NCI-H2029 (cell line): ENCODE data around the gene ADAMTS2.

Source experiments
- DNase-seq: peaks from one replicate; lab custom pipeline; 2025; lab: John Stamatoyannopoulos, UW

ADAMTS2 gene

DNA sequence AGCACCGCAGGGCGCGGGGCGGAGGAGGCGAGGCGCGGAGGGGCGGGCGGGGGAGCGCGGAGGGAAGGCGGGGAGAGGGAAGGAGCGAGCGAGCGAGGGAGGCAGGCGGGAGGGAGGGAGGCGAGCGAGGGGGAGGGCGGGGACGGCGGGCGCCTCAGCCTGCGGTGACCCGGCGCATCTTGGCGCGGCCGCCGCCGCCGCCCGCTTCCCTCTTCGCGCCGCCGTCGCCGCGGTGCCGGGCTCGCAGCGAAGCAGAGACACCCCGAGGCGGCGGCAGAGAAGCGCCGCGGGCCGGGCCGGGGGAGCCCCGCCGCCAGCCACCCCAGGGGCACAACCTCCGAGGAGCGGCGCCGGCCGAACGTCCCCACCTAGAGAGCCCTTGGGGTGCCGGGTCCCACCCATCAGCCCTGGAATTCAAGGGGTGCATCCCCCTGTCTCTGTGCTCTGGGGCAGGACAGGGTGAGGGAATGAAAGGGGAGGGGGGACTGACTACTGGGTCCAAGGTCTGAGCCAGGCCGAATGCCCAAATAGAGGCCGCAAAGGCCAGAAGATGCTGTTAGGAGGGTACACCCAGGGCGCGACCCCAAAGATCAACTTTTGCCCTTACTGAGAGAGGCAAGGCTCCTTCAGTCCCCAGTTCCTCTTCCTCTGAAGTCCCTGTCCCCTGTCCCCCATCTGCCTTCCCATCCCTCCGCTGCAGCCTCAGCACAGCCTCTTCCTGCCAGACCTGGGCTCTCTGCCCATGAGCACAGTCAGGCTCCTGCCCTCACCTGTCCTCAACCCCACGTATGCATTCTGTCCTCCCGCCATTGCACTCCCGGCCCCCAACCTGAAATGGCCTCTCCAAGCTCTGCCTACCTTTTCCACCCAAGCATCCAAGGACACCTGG, at the start of gene ADAMTS2:
Gene ADAMTS2, minus strand, starts transcription at position 29 of the 889 bp plus-strand sequence. CDS start 133 bp downstream, outside the sequence.
- DNase-seq, result no peak

DNA sequence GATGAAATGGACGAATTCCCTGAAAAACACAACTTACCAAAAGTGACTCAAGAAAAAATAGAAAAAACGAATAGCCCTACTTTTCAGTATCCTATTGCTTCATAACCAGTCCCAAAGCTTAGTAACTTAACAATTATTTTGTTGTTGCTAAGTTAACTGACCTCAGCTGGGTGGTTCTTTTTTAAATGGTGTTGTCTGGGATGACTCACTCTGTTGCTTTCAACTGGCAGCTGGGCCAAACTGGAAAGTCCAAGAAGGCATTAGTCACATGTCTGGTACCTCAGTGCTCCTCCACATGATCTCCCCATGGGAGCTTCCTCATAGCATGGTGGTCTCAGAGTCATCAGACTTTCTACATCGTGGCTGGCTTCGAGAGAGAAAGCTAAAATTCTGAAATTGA, 47.8 kb upstream of the ADAMTS2 start:
- DNase-seq, result no peak

DNA sequence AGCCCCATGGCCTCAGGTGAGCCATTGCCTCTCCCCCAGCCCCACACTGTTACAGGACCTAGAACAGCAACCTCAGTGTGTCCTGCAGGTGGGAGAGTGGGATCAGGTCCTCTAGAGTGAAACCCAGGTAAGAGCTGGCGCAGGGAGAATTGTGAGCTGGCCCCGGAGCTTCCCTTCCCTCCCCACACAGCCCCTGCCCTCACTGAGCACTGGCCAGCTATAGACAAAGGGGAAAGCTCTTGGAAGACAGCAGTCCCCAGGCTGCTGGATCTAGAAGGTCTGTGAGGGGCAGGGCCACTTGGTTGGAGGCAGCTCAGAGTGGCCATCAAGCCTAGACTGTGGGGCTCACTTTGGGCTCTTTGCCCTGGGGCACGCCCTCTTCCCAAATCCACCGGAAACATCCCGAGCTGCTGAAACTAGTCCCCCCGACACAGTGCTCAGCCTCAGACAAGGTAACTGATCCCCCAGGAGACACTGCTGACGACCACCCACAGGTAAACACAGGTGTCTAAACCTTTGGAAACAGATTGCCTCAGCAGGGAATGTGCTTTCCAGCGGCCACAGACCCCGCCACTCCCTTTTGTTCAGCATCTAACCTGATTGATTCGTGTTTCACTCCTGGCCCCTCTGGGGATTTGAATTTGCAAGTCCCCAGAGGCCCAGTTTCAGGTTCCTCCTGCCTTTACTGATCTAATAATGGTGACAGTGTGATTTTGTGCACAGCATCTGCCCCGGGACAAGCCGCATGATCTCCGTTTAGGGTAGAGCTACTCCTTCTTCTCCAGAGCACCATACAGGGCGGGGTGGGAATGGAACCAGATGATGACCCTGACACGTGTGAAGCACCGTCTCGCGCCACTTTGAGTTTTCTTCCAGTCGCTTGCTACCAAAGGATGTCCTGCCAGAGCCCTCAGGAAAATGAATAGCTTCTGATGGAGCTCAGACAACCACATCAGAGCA, 42.2 kb upstream of the ADAMTS2 start:
- DNase-seq, result no peak

DNA sequence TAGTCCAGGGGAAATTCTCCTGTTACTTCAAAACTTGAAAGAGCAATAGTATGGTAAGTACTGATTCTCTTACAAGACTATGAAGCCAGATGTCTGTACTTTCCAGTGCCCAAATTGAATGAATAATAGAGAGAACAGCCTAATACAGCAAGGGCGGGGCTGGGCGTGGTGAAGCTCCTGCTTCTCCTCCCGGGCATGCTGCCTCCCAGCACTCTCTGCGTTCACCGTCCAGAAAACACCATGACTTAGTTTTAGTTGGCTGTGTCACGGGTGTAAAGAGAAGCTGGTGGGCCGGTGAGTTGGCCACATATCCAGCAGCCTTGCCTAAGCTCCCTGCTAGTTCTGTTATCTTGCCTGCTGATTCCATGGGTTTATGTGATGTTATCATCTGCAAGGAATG, 40.7 kb upstream of the ADAMTS2 start:
- no peak for DNase-seq

DNA sequence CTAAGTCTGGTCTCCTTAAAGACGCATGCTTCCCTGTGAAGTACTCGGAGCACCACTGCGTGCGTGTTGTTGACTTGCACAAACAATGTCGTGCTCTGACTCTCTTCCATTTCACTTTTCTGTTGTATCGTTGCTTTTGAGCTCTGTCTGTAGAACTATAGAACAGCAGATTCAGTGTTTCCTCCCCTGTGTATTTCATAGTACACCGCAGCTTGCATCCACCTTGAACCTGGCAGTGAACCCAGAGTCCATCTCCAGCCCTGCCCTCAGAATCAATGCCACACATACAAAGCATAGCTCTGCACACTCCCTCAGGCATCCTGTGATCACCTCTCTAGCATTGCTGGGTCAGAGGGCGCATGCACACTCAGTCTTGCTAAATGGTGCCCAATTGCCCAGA, 37.2 kb upstream of the ADAMTS2 start:
- DNase-seq, result no peak

DNA sequence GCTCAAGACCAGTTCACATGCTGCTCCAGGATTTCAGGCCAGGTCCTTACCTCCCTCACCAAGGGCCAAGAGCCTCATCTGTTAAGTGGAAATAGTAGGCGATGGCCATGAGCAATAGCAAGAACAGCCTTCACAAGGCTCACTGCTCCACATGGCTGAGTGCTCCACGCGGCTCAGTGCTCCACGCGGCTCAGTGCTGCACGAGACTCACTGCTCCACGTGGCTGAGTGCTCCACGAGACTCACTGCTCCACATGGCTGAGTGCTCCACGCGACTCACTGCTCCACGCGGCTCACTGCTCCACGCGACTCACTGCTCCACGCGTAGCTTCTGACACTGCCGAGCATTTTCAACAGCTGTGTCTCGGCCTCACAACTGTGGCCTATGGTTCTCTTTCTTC, 36.4 kb upstream of the ADAMTS2 start:
- DNase-seq, result no peak

DNA sequence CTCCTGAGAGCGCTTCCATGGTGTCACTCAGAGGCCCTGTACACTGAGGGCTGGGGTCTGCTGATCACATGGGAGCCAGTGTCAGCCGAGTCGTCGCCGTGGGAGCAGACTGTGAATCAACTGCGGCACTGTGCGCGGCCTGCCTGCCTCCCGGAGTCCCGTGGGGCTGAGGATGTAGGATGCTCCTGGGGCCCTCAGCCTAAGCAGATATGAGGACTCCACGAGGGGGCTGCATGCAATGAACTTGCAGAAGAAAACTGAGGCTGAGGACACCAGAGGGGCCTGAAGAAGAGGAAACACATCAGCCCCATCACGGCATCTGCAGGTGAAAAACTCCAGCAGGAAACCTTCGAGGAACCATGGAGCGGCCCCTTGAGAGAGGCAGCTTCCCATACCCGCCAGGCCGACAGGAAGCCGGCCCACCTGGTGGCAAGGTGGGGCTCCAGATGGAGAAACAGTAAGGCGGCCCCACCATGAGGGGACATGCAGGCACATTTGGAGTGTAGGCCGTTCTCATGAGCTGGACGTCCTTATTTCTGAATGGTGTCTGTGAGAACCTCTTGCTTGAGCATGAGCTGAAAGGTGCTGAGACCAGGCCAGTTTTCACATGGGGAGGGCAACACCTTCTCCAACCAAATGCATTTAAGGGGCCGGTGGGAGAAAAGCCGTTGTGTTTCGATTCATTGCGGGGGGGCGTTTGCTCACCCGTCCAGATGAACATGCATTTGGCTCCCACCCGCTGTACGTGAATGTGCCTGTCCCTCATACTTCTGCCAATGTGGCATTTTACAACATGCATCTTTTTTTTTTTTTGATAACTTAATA, 35.2 kb upstream of the ADAMTS2 start:
- DNase-seq, result no peak

DNA sequence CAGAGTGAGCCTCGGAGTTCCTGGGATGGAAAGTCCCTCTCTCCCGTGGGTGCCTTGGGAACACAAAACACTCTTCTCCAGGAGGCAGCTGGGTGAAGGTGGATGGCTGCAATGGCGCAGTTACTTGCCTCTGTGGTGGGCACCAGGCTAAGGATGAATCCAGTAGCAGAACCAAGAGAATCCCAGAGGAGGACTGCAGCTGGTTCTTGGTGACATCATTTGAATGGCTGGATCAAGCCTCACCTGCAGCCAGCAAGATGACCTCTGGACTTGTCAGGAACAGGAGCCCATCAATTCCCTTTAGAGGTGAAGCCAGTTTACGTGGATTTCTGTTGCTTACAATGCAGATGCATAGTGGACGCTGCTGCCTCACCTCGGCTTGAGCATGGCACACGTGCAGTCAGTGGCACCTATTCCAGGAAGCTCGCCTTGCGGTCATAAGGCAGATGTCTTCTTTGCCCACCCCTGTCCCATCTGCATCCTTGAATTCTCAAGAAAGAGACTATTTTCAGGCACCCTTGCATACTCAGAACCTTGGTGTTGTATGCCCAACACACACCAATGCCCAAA, 34.1 kb upstream of the ADAMTS2 start:
- DNase-seq, result no peak

DNA sequence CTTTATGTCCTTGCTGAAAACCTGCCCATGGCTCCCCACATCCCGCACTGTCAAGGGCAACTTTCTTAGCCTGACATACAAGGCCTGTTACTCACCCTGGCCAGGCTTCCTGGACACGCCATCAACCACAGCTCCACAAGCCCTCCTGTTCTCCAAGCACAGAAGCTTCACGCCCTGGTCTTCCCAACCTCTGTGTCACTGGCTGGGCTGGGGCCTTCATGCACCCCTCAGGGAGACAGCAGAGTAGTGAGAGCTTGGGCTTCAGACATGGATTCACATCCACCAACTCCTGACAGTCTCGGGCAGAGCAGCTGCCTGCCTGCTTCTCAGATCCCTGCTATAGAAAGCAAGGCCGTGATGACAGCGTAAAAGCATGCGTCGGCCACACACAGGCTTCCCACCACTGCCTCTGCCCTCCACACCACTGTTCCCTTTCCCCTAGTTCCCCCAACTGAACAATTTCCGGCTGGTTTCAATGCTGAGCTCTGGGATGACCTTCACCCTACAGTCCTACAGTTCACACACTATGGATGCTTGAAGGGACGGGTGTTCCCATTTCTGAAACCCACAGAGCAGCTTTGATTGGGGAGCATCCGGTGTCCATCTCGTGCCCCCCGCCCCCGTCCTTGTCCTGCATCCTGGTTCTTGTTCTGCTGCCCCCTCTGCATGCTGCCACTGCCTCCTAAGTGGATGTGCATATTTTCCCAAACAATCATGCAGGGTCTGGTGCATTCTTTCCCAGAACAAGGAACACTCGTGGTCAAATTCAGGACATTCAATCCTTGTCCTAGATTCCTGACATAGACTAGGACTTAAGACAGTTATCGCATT, 33.4 kb upstream of the ADAMTS2 start:
- no peak for DNase-seq

DNA sequence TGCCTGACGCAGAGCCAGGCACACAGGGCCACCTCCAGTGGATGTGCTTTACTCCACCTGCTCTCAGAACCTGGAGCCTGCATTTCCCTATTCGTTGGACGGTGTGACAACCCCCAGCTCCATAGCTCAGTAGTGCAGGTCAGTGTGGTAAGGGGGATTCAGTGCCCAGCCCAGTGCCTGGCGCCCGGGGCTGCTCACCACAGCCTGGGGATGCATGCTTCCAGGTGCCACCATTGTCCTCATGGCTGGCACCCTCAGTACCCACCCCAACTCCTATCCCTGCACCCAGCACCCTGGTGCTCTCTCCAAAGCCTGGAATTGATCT, 32.8 kb upstream of the ADAMTS2 start:
- no peak for DNase-seq

DNA sequence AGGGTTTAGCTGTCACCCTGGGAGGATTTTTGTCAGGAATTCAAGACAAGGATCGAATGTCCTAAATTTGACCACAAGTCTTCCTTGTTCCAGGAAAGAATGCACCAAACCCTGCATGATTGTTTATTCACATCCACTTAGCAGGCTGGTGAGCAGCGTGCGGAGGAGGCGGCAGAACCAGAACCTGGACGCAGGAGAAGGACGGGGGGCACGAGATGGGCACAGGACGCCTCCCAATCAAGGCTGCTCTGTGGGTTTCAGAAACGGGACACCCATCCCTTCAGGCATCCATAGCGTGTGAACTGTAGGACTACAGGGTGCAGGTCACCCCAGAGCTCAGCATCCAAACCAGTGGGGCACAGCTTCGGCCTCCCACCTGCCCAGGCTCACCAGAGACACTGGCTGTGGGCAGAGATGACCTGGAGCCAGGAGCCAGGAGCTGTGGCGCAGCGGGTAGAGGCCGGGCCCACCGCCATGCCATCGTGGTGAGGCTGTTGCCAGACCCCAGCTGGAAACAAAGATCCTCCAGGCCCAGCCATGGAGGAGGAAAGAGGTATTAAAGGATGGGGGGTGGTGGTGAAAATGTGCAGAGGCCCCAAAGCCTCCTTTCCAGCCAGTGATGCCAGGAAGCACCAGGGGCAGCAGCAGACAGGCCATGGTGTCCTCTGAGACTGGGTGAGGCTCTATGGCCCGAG, 32.3 kb upstream of the ADAMTS2 start:
- DNase-seq, result no peak

DNA sequence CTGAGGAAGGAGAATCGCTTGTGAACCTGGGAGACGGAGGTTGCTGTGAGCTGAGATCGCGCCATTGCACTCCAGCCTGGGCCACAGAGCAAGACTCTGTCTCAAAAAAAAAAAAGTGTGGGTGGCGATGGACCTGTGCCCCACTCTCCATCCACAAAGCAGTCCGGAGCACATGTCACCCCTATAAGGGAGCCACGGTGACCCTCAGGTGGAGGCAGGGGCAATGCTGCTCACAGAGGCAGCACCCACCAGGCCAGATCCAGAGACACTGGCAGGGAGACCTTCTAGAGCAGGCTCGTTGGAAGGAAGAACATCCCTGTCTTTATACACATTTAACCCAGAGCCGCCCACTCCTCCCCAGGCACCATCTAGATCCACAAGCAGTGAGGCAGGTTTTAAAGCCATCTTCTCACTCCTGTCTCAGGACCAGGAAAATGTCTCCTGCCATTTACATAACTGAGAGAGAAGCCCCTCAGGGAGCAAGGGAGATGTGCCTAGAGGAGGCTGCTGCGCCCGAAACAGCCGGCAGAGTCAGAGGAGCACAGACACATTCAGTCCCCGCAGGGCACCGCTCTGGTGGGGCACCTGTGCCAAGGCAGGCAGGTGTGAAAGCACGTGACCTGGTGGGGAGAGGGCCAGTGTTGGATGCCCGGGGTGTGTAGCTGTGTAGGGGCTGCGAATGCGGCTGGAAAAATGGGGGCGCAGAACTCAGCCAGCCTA, 31.6 kb upstream of the ADAMTS2 start:
- no peak for DNase-seq

DNA sequence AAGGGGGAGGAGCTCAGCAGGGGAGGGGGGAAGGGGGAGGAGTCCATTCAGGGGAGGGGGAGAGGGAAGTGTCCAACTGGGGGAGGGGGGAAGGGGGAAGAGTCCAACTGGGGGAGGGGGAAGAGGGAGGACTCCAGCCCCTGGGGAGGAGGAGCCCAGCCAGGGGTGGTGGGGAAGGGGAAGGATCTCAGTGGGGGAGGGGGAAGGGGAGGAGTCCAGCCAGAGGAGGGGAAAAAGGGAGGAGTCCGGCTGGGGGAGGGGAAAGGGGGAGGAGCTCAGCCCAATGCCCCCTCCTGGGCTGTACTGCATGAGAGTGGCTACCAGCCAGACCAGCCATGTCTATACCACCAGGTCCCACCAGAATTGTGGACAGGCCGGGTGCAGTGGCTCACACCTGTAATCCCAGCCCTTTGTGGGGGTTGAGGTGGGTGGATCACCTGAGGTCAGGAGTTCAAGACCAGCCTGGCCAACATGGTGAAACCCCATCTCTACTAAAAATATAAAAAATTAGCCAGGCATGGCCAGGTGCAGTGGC, 30.6 kb upstream of the ADAMTS2 start:
- DNase-seq, result no peak

DNA sequence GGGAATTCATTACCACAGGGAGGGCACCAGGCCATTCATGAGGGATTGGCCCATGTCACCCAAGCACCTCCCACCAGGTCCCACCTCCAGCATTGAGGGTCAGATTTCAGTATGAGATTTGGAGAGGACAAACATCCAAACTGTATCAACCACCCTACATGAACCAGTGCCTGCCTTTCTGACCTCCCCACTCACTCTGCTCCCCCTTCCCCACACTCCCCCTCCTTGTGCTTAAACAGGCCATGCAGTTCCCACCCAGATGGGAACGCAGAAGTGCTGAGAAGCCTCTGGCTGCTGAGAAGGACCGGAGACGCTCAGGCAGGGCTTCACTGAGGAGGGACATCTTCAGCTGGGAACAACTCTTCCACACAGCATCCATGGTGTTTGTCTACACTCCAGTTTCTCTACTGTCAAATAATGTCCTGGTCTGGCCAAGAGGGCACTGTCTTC, 30.0 kb upstream of the ADAMTS2 start:
- no peak for DNase-seq

DNA sequence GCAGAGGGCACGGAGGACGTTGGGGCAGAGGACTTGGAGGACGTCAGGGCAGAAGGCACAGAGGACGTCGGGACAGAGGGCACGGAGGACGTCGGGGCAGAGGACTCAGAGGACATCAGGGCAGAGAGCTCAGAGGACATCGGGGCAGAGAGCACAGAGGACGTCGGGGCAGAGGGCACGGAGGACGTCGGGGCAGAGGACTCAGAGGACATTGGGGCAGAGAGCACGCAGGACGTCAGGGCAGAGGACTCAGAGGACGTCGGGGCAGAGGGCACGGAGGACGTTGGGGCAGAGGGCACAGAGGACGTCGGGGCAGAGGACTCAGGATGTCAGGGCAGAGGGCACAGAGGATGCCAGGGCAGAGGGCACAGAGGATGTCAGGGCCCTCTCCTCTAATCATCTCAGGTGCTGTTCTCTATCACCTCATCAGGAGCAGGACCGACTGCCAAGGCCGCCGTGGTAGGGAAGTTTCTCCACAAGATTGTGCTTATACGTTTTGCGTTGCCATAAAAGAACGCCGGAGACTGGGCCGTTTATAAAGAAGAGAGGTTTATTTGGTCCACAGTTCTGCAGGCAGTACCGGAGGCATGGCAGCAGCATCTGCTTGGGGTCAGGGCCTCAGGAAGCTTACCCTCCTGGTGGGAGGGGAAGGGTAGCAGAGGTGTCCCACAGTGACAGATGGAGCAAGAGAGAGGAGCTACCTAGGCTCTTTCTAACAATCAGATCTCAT, 29.4 kb upstream of the ADAMTS2 start:
- no peak for DNase-seq

DNA sequence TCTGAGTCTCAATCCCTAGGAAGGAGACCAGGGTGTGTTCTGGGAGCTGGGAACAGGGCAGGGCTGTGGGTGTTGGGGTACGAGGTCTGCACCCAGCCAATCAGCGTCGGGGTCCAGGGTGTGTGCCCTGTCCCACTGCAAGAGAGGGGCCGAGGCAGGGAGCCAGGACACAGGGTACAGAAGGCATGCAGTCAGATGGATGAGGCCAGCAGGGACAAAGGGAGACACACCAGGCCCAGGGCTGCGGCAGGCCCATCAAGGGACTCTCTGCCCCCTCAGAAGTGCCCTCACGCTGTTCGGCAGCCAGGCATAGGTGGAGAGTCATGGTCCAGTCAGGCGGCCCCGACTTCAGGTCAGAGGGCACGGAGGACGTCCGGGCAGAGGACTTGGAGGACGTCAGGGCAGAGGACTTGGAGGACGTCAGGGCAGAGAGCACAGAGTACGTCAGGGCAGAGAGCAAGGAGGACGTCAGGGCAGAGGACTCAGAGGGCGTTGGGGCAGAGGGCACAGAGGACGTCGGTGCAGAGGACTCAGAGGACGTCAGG, 28.8 kb upstream of the ADAMTS2 start:
- DNase-seq, result no peak

DNA sequence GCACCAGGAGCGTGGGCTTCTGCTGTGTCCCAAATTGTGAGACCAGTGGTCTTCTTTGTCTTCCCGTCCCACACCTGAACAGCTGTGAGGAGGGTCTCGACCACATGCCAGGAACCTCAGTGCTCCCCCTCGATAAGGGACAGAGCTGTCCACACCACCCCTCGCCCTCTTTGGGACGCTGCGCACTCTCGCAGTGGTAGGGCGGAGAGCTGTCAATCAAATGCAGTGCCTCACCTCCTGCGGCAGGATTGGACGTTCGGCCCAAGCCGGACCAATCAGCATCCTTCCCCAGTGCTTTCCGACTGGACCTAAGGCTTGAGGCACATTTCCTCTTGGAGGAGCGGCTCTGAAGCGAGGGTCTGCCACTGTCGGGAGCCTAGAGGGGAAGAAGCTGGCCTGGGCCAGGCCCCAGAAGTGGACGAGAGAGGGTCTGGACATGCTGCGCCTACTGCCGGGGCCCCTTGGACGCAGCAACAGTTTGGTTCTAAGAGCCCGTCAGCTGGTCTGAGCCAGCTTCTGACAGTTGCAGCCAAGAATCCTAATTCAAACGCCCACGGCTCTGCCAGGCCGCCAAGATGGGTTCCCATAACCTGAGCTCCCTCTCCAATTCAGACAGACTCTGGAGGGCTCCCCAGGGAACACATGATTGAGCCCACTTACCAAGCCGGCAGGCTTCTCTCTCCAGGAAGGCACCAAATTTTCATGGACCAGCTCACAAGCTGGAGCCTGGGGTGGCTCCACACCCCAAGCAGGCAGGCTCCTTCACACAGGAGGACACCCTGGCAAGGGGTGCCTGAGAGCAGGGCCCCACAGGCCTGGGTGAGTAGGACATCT, 28.1 kb upstream of the ADAMTS2 start:
- no peak for DNase-seq
